Spleen (tissue), 11 donors: ENCODE results near the gene TES. TPM values are rescaled to one million over a fixed set of nuclear protein-coding genes. Genes with fewer than 3 reads are reported as not detected.
A peak's percentile ranks its signal among the peaks of the same experiment; 100 is the strongest.
"Not testable (repeated sequence)": the region's sequence is repeated elsewhere in the genome, so short reads cannot be mapped to it uniquely, and the experiment has no call there.

ENCODE experiments used
- DNase-seq: peaks from one replicate; pipeline ENCODE4 v3.0.0-alpha.2; 2020
- H3K27ac ChIP-seq, 8 donors: fragments of 200-600 bp; sonication (generic) in 7 of 8; 1 replicate in 4 of 8; 2 replicates in 4 of 8; pipeline versions ENCODE4 v1.5.0 to v1.8.0; 2016 to 2021; ENCODE audit warnings: inconsistent platforms in 4 of 8, mild to moderate bottlenecking in 4 of 8, moderate library complexity in 1 of 8
- H3K27me3 ChIP-seq, 7 donors: fragments of 200-600 bp; sonication (generic) in 6 of 7; replicated peaks in 1 of 7; 1 replicate in 4 of 7; 2 replicates in 3 of 7; pipeline versions ENCODE4 v1.5.0 to v1.8.0; 2016 to 2021; ENCODE audit warnings: inconsistent platforms in 3 of 7, mild to moderate bottlenecking in 1 of 7
- H3K36me3 ChIP-seq, 6 donors: fragments of 200-600 bp; sonication (generic) in 5 of 6; 1 replicate in 4 of 6; 2 replicates in 2 of 6; pipeline versions ENCODE4 v1.5.0 to v1.8.0; 2016 to 2021; ENCODE audit warnings: inconsistent platforms in 2 of 6
- H3K4me1 ChIP-seq, 6 donors: fragments of 200-600 bp; sonication (generic) in 5 of 6; 1 replicate in 3 of 6; 2 replicates in 3 of 6; pipeline versions ENCODE4 v1.5.0 to v1.8.0; 2016 to 2021; ENCODE audit warnings: inconsistent platforms in 3 of 6
- H3K4me3 ChIP-seq, 8 donors: fragments of 200-600 bp; sonication (generic) in 7 of 8; 1 replicate in 4 of 8; 2 replicates in 4 of 8; pipeline versions ENCODE4 v1.5.0 to v1.8.0; 2016 to 2021; ENCODE audit warnings: inconsistent platforms in 4 of 8, mild to moderate bottlenecking in 4 of 8, moderate library complexity in 2 of 8
- H3K9me3 ChIP-seq, 8 donors: fragments of 200-600 bp; sonication (generic) in 7 of 8; 1 replicate in 4 of 8; 2 replicates in 4 of 8; pipeline versions ENCODE4 v1.5.0 to v1.8.0; 2016 to 2021; ENCODE audit warnings: inconsistent platforms in 4 of 8
- POLR2A ChIP-seq, 3 donors: fragments of 450-650 bp; IDR thresholded peaks; one replicate each; pipeline ENCODE4 v1.5.1; 2017; ENCODE audit warnings: antibody characterized with exemption in 3 of 3, mild to moderate bottlenecking in 1 of 3
- POLR2AphosphoS5 ChIP-seq, 3 donors: sonication (generic); formaldehyde crosslinking; IDR thresholded peaks; one replicate each; pipeline ENCODE4 v1.5.1; 2017; ENCODE audit warnings: antibody characterized with exemption in 3 of 3
- WGBS, 5 donors: extraction: QIAGEN DNeasy Blood & Tissue Kit in 3 of 5; methylation state at CpG; one replicate each; pipeline versions ENCODE4 v1.1.5 to v1.1.7; 2013 to 2018; 5-methylcytosine and 5-hydroxymethylcytosine counted together
- intact Hi-C: fragments of 100-400 bp; cut with DNase I; formaldehyde crosslinking; loops from one replicate; pipeline ENCODE4 v1.15.0; 2023; ENCODE audit warnings: low total_unique reads
- polyA plus RNA-seq, 3 donors: library from polyadenylated mRNA; stranded (reverse); fragments of 200-250 nt; gene quantifications; one replicate each; pipeline ENCODE4 v1.2.1, GENCODE V29; 2013
- total RNA-seq, 7 donors: library from RNA; depleted of rRNA in 3 of 7; stranded (reverse); fragments of >200 nt in 3 of 7; fragmentation: NEBNext Ultra II Directional in 4 of 7; extraction: Animal tissue kit (Norgen Biotek cat#: 25700) in 4 of 7; gene quantifications; one replicate each; pipeline versions ENCODE4 v1.1.0 to v1.2.1, GENCODE V29; 2016 to 2021
- TF ChIP-seq, protein P1 (sequence below), 11 experiments: fragments of 200-600 bp in 7 of 11; fragments of 450-650 bp in 4 of 11; sonication (generic) in 4 of 11; IDR thresholded peaks in 8 of 11; conservative IDR thresholded peaks in 3 of 11; 1 replicate in 7 of 11; 2 replicates in 4 of 11; pipeline versions ENCODE4 v1.4.0 to v1.8.0; 2016 to 2021; ENCODE audit warnings: antibody characterized with exemption in 11 of 11, inconsistent platforms in 4 of 11, mild to moderate bottlenecking in 1 of 11
- donor health status: healthy with polysubstance abuse.
- donor health status: DM: no; HTN: no; CAD: no; lungs with moderate emphysema.
- donor health status: DM: no; HTN: no; CAD: no.
- donor health status: Bipolar disorder and iron deficiency.
- donor health status: healthy.
- donor health status: DM: no; HTN: no; CAD: no.
- donor health status: DM: yes; HTN: yes; CAD: no.

Gene TES
- total and polyA plus RNA-seq, 10 donors: 28.5 to 79.7 (median 62.2) TPM

DNA sequence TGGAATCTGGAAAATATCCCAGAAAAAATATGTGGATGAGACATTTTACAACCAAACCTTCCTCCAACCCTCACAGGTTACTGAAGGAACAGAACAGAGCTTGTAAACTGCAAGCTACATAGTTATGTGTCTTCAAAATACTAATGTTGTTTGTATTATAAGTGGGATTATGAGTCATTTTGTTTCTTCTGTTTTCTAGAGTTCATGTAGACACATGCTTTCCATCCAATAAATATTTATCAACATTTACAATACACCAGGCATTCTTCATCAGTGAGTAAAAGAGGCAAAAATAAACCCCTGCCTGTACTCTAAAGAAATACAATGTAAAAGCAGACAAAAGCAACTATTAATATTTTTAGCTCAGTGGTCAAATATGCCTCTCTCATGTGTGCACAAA is 38.0 kb upstream of the TES start:
- intact Hi-C loops: loop anchor here (5.0 to 10.0 kb wide), 2 partner anchors 412 to 635 kb away; no protein-coding TSS in a partner anchor
- TF ChIP-seq POLR2A (IDR thresholded peaks at IDR 0.05) (no peak), POLR2AphosphoS5 (IDR thresholded peaks at IDR 0.05) (no peak)
- TF ChIP-seq, protein P1, sequence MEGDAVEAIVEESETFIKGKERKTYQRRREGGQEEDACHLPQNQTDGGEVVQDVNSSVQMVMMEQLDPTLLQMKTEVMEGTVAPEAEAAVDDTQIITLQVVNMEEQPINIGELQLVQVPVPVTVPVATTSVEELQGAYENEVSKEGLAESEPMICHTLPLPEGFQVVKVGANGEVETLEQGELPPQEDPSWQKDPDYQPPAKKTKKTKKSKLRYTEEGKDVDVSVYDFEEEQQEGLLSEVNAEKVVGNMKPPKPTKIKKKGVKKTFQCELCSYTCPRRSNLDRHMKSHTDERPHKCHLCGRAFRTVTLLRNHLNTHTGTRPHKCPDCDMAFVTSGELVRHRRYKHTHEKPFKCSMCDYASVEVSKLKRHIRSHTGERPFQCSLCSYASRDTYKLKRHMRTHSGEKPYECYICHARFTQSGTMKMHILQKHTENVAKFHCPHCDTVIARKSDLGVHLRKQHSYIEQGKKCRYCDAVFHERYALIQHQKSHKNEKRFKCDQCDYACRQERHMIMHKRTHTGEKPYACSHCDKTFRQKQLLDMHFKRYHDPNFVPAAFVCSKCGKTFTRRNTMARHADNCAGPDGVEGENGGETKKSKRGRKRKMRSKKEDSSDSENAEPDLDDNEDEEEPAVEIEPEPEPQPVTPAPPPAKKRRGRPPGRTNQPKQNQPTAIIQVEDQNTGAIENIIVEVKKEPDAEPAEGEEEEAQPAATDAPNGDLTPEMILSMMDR (IDR thresholded peaks at IDR 0.05 in 8 of 11, conservative IDR thresholded peaks at IDR 0.05 in 3 of 11): no peak

DNA sequence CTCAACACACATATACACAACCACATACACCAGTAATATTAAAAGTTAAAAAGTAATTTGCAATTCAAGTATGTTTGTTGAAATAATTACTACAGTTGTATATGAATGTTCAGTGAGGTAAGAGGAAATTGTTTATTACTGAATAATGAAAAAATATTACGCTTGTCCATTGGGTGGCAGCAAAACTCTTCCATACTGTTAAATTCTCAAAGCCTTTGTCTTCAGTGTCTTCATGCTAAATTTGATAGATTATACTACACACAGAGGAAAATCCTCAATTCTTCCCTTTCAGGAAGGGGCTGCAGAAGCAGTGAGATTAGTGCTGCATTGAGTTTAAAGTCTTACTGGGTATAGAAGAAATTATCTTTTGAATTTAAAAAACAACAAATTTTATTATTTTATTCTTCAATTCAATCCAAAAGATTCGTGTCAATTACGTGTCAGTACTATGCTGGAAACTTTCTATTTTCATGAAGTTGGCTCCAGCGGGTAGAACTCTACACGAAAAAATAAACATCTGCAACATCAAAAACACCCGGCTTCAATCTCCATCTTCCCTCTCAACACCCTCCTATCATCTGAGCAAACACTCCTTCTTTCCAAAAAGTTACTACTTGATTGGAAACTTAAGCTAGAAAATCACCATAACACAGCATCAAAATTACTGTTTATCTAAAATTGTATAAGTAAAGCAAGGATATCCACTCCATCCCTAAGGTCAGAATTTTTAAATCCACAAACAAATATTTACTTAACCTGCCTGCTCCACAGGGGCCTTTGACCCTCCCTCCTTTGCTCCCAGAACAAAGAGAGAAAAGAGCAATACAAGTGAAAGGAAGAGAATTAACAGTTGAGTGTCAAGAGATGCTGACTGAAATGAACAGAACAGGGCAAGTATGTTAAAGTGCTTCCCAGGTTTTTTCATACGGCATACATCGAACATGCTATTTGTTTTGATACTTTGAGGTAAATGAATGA is 37.0 kb upstream of the TES start:
- TF ChIP-seq POLR2AphosphoS5 (IDR thresholded peaks at IDR 0.05): no peak
- TF ChIP-seq, protein P1 (IDR thresholded peaks at IDR 0.05 in 8 of 11, conservative IDR thresholded peaks at IDR 0.05 in 3 of 11): peak; percentile 25 to 62 (median 53)
- Histone ChIP-seq H3K4me1 (no peaks in the 10 kb centered on the region), H3K4me3 (no peak overlapping the region), H3K27me3 (no peaks in the 10 kb centered on the region), H3K27ac (no peak overlapping the region), H3K36me3 (no peaks in the 10 kb centered on the region), H3K9me3 (no peaks in the 10 kb centered on the region)
- no peak for DNase-seq
- 68 to 74% (median 71%) methylated on average over 8 of the region's 8 CpGs for WGBS, 5 donors
- intact Hi-C loops: loop anchor here (5.0 to 10.0 kb wide), 2 partner anchors 411 to 634 kb away; no protein-coding TSS in a partner anchor

More for the DNA sequence above, 38.0 kb upstream of the TES start:
- no peak for DNase-seq
- Histone ChIP-seq H3K9me3 (no peaks in the 10 kb centered on the region), H3K27me3 (no peaks in the 10 kb centered on the region), H3K27ac (no peak overlapping the region), H3K36me3 (no peaks in the 10 kb centered on the region), H3K4me3 (no peak overlapping the region), H3K4me1 (peaks cover 0 to 4% (median under 1%) of the 10 kb centered on the region in 6 donors)

DNA sequence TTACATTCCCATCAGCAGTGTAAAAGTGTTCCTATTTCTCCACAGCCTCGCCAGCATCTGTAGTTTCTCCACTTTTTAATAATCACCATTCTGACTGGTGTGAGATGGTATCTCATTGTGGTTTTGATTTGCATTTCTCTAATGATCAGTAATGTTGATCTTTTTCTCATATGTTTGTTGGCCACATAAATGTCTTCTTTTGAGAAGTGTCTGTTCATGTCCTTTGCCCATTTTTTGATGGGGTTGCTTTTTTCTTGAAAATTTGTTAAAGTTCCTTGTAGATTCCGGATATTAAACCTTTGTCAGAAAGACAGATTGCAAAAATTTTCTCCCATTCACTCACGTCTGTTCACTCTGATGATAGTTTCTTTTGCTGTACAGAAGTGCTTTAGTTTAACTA is 35.2 kb upstream of the TES start:
- not testable (repeated sequence) for H3K9me3 ChIP-seq, H3K4me3 ChIP-seq, H3K36me3 ChIP-seq, H3K27me3 ChIP-seq, H3K4me1 ChIP-seq, H3K27ac ChIP-seq, DNase-seq
- WGBS, 5 donors: 91 to 97% (median 92%) methylated on average over 3 of the region's 3 CpGs
- intact Hi-C loops: loop anchor here (10.0 kb wide), 1 partner anchor 410 kb away; no protein-coding TSS in a partner anchor

DNA sequence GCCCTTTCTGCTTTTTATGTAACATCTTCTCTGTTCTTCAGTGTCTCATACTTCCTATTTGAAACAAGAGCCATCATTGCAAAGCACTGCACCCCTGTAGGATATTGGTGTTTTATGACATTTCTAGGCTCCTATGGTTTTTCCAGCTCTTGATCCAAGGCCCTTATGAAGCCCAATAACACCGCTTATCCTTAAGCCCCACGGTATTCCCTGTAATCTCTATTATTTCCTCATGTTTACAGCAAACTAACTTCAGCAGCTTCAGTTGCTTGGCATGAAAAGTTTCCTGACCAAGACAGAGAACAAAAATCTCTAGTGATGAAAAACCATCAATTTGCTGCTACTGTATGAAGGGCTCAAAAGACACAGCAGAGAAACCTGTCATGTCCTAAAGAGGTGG is 34.1 kb upstream of the TES start:
- no peaks in the 10 kb centered on the region for H3K4me1 ChIP-seq
- no peak for DNase-seq
- no peak overlapping the region for H3K4me3 ChIP-seq
- WGBS, 5 donors: 83 to 94% (median 92%) methylated on average over 2 of the region's 2 CpGs
- TF ChIP-seq POLR2AphosphoS5 (IDR thresholded peaks at IDR 0.05): no peak
- H3K27me3 ChIP-seq: no peaks in the 10 kb centered on the region
- no peaks in the 10 kb centered on the region for H3K9me3 ChIP-seq
- intact Hi-C loops: loop anchor here (10.0 kb wide), 1 partner anchor 409 kb away; no protein-coding TSS in a partner anchor
- H3K36me3 ChIP-seq: no peaks in the 10 kb centered on the region
- H3K27ac ChIP-seq: no peak overlapping the region

DNA sequence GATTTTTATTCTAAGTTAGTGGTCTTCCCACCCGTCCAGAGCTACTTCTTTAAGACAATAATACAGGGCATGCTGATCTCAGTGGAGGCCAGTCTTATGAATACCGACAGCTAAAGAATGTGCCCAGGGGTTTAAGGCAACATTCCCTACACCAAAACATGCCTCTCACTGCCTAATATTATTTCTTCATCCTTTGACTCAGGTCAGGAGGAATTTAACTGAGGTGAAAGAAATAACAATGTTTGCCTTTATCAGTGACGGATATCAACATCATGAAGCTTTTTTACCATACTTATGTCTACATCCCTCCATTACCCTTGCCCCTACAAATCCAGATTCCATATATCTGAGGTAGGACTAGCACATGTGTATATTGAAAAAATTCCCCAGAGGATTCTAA is 33.3 kb upstream of the TES start:
- Histone ChIP-seq H3K4me1 (no peaks in the 10 kb centered on the region), H3K36me3 (no peaks in the 10 kb centered on the region), H3K27me3 (no peaks in the 10 kb centered on the region), H3K4me3 (no peak overlapping the region), H3K9me3 (peaks cover 0 to under 1% (median 0%) of the 10 kb centered on the region in 8 donors), H3K27ac (no peak overlapping the region)
- intact Hi-C loops: loop anchor here (10.0 kb wide), 1 partner anchor 408 kb away; no protein-coding TSS in a partner anchor
- DNase-seq: no peak
- TF ChIP-seq, protein P1 (IDR thresholded peaks at IDR 0.05 in 8 of 11, conservative IDR thresholded peaks at IDR 0.05 in 3 of 11): no peak
- TF ChIP-seq POLR2AphosphoS5 (IDR thresholded peaks at IDR 0.05): no peak
- no peak for TF ChIP-seq POLR2A (IDR thresholded peaks at IDR 0.05)
- 83 to 88% (median 84%) methylated on average over 3 of the region's 3 CpGs for WGBS, 5 donors
